Transverse colon (tissue), 4 donors: Measurements from ENCODE around the gene TIMM22.

Experiments
- EP300 ChIP-seq: sonication (generic); formaldehyde crosslinking; IDR thresholded peaks from one replicate; pipeline ENCODE4 v1.6.1; 2017; ENCODE audit warnings: antibody characterized with exemption, low read depth
- POLR2A ChIP-seq: fragments of 450-650 bp; IDR thresholded peaks from one replicate; pipeline ENCODE4 v1.6.1; 2016; ENCODE audit warnings: antibody characterized with exemption, mild to moderate bottlenecking, moderate library complexity
- POLR2AphosphoS5 ChIP-seq, 3 donors: sonication (generic); formaldehyde crosslinking; IDR thresholded peaks; one replicate each; pipeline ENCODE4 v1.6.1; 2016; ENCODE audit warnings: antibody characterized with exemption in 3 of 3
- TF ChIP-seq, protein P1 (sequence below), 5 experiments: fragments of 200-600 bp in 3 of 5; fragments of 450-650 bp in 2 of 5; sonication (generic) in 3 of 5; IDR thresholded peaks; 1 replicate in 2 of 5; 2 replicates in 3 of 5; pipeline ENCODE4 v1.5.1; 2016 to 2017; ENCODE audit warnings: antibody characterized with exemption in 5 of 5, inconsistent platforms in 3 of 5, mild to moderate bottlenecking in 2 of 5, moderate library complexity in 1 of 5

DNA sequence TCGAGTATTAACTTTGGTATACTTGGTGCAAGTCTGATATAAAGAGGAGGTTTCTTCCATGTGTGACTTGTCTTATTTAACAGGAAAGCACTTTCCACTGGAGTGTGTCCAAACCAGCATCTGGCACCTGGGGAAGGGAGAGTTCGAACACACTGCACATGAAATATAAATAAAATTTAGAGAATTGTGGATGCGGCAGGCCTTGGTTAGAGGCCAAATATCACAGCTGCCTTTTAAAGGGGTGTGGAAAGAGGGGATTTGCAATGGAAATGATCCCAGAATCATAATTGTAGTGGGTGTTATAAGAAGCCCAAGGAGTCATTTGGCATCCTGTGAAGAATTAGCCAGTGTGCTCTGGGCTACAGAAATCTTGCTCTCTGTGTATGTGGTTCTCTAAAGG is 13.0 kb upstream of the TIMM22 start:
- TF ChIP-seq, protein P1, sequence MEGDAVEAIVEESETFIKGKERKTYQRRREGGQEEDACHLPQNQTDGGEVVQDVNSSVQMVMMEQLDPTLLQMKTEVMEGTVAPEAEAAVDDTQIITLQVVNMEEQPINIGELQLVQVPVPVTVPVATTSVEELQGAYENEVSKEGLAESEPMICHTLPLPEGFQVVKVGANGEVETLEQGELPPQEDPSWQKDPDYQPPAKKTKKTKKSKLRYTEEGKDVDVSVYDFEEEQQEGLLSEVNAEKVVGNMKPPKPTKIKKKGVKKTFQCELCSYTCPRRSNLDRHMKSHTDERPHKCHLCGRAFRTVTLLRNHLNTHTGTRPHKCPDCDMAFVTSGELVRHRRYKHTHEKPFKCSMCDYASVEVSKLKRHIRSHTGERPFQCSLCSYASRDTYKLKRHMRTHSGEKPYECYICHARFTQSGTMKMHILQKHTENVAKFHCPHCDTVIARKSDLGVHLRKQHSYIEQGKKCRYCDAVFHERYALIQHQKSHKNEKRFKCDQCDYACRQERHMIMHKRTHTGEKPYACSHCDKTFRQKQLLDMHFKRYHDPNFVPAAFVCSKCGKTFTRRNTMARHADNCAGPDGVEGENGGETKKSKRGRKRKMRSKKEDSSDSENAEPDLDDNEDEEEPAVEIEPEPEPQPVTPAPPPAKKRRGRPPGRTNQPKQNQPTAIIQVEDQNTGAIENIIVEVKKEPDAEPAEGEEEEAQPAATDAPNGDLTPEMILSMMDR (IDR thresholded peaks at IDR 0.05): no peak
- no peak for TF ChIP-seq EP300
- no peak for TF ChIP-seq POLR2A
- no peak for TF ChIP-seq POLR2AphosphoS5 (IDR thresholded peaks at IDR 0.05)
